SK-N-SH treated with all-trans-retinoic acid at 6 μM for 48 hours (cell line): Measurements from ENCODE around the gene RTN1.

Experiments
- ATAC-seq: fragments of 200-7000 bp; cut with Tn5 transposase; 3 replicates; pipeline ENCODE4 v1.9.1; 2020; ENCODE audit warnings: mild to moderate bottlenecking, moderate library complexity
- ARNTL ChIP-seq: fragments of 450-650 bp; formaldehyde crosslinking; IDR thresholded peaks from 2 replicates; pipeline ENCODE4 v1.5.0; 2020; ENCODE audit warnings: low read depth, mild to moderate bottlenecking, moderate library complexity, borderline replicate concordance
- BACH2 ChIP-seq: fragments of 250-450 bp; sonication (Bioruptor Pico); IDR thresholded peaks from 2 replicates; pipeline ENCODE4 v1.9.0; 2021; ENCODE audit warnings: mild to moderate bottlenecking, borderline replicate concordance
- CREB5 ChIP-seq: fragments of 250-450 bp; sonication (Bioruptor Pico); IDR thresholded peaks from 2 replicates; pipeline ENCODE4 v1.5.1; 2020; ENCODE audit warnings: low read depth, mild to moderate bottlenecking, moderate library complexity
- CSDC2 ChIP-seq: fragments of 250-450 bp; sonication (Bioruptor Pico); IDR thresholded peaks from 2 replicates; pipeline ENCODE4 v1.5.0; 2020; ENCODE audit warnings: mild to moderate bottlenecking, moderate library complexity
- CSRNP3 ChIP-seq: fragments of 250-450 bp; sonication (Bioruptor Pico); IDR thresholded peaks from 2 replicates; pipeline ENCODE4 v1.5.1; 2021; ENCODE audit warnings: mild to moderate bottlenecking, moderate library complexity
- ESRRG ChIP-seq: fragments of 250-450 bp; sonication (Bioruptor Pico); IDR thresholded peaks from 2 replicates; pipeline ENCODE4 v1.6.1; 2021; ENCODE audit warnings: mild to moderate bottlenecking
- GLIS3 ChIP-seq: fragments of 250-450 bp; sonication (Bioruptor Pico); IDR thresholded peaks from 2 replicates; pipeline ENCODE4 v1.5.0; 2020; ENCODE audit warnings: mild to moderate bottlenecking, moderate library complexity
- ISL1 ChIP-seq: fragments of 250-450 bp; sonication (Bioruptor Pico); IDR thresholded peaks from 2 replicates; pipeline ENCODE4 v2.1.2; 2022; ENCODE audit warnings: mild to moderate bottlenecking, moderate library complexity
- PATZ1 ChIP-seq: fragments of 250-450 bp; sonication (Bioruptor Pico); IDR thresholded peaks from 2 replicates; pipeline ENCODE4 v1.8.0; 2020; ENCODE audit warnings: mild to moderate bottlenecking, moderate library complexity, borderline replicate concordance
- RARB ChIP-seq: fragments of 250-450 bp; sonication (Bioruptor Pico); IDR thresholded peaks from 2 replicates; pipeline ENCODE4 v1.8.0; 2021; ENCODE audit warnings: mild to moderate bottlenecking, moderate library complexity
- SNAI2 ChIP-seq: fragments of 250-450 bp; sonication (Bioruptor Pico); IDR thresholded peaks from 2 replicates; pipeline ENCODE4 v1.5.0; 2020; ENCODE audit warnings: mild to moderate bottlenecking, moderate library complexity
- TCF4 ChIP-seq: fragments of 250-450 bp; sonication (Bioruptor Pico); IDR thresholded peaks from 2 replicates; pipeline ENCODE4 v1.8.0; 2021; ENCODE audit warnings: mild to moderate bottlenecking, moderate library complexity, borderline replicate concordance
- ZC3H10 ChIP-seq: fragments of 250-450 bp; sonication (Bioruptor Pico); IDR thresholded peaks from 2 replicates; pipeline ENCODE4 v1.5.1; 2021; ENCODE audit warnings: mild to moderate bottlenecking, moderate library complexity
- ZFP3 ChIP-seq: fragments of 250-450 bp; sonication (Bioruptor Pico); IDR thresholded peaks from 2 replicates; pipeline ENCODE4 v1.5.0; 2020; ENCODE audit warnings: mild to moderate bottlenecking, moderate library complexity
- ZFP30 ChIP-seq: fragments of 450-650 bp; formaldehyde crosslinking; IDR thresholded peaks from 2 replicates; pipeline ENCODE4 v1.5.0; 2022; ENCODE audit warnings: mild to moderate bottlenecking, moderate library complexity
- ZNF8 ChIP-seq: fragments of 450-650 bp; formaldehyde crosslinking; IDR thresholded peaks from 2 replicates; pipeline ENCODE4 v1.5.0; 2020; ENCODE audit warnings: mild to moderate bottlenecking, moderate library complexity
- TF ChIP-seq, protein P1 (sequence below): fragments of 250-450 bp; sonication (Bioruptor Pico); IDR thresholded peaks from 2 replicates; pipeline ENCODE4 v1.8.0; 2021; ENCODE audit warnings: low read depth, mild to moderate bottlenecking, moderate library complexity, borderline replicate concordance
- TF ChIP-seq, protein P2 (sequence below): fragments of 250-450 bp; sonication (Bioruptor Pico); IDR thresholded peaks from 2 replicates; pipeline ENCODE4 v1.5.0; 2020; ENCODE audit warnings: mild to moderate bottlenecking, moderate library complexity

Gene RTN1

GRCh38 chr14:59565087-59565486, 305.5 kb downstream of the RTN1 start:
- no peak for ATAC-seq

GRCh38 chr14:59564366-59564765, 306.2 kb downstream of the RTN1 start:
- TF ChIP-seq ESRRG (CRISPR knock-in tag) (no peak), ARNTL (CRISPR knock-in tag) (no peak), ZFP30 (no peak), CREB5 (CRISPR knock-in tag) (no peak), GLIS3 (CRISPR knock-in tag) (no peak), SNAI2 (CRISPR knock-in tag) (no peak), PATZ1 (CRISPR knock-in tag) (no peak), RARB (CRISPR knock-in tag) (no peak), ZC3H10 (CRISPR knock-in tag) (no peak)
- TF ChIP-seq, protein P1, sequence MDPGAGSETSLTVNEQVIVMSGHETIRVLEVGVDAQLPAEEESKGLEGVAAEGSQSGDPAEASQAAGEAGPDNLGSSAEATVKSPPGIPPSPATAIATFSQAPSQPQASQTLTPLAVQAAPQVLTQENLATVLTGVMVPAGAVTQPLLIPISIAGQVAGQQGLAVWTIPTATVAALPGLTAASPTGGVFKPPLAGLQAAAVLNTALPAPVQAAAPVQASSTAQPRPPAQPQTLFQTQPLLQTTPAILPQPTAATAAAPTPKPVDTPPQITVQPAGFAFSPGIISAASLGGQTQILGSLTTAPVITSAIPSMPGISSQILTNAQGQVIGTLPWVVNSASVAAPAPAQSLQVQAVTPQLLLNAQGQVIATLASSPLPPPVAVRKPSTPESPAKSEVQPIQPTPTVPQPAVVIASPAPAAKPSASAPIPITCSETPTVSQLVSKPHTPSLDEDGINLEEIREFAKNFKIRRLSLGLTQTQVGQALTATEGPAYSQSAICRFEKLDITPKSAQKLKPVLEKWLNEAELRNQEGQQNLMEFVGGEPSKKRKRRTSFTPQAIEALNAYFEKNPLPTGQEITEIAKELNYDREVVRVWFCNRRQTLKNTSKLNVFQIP (CRISPR knock-in tag): no peak
- TF ChIP-seq, protein P2, sequence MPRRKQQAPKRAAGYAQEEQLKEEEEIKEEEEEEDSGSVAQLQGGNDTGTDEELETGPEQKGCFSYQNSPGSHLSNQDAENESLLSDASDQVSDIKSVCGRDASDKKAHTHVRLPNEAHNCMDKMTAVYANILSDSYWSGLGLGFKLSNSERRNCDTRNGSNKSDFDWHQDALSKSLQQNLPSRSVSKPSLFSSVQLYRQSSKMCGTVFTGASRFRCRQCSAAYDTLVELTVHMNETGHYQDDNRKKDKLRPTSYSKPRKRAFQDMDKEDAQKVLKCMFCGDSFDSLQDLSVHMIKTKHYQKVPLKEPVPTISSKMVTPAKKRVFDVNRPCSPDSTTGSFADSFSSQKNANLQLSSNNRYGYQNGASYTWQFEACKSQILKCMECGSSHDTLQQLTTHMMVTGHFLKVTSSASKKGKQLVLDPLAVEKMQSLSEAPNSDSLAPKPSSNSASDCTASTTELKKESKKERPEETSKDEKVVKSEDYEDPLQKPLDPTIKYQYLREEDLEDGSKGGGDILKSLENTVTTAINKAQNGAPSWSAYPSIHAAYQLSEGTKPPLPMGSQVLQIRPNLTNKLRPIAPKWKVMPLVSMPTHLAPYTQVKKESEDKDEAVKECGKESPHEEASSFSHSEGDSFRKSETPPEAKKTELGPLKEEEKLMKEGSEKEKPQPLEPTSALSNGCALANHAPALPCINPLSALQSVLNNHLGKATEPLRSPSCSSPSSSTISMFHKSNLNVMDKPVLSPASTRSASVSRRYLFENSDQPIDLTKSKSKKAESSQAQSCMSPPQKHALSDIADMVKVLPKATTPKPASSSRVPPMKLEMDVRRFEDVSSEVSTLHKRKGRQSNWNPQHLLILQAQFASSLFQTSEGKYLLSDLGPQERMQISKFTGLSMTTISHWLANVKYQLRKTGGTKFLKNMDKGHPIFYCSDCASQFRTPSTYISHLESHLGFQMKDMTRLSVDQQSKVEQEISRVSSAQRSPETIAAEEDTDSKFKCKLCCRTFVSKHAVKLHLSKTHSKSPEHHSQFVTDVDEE (CRISPR knock-in tag): no peak
- ATAC-seq: no peak

More at GRCh38 chr14:59565087-59565486, 305.5 kb downstream of the RTN1 start:
- TF ChIP-seq CSRNP3: no peak
- no peak for TF ChIP-seq ISL1
- TF ChIP-seq RARB (CRISPR knock-in tag): no peak
- no peak for TF ChIP-seq ZNF8 (CRISPR knock-in tag)
- no peak for TF ChIP-seq ESRRG (CRISPR knock-in tag)
- TF ChIP-seq, protein P1 (CRISPR knock-in tag): no peak
- TF ChIP-seq ZFP30: no peak
- no peak for TF ChIP-seq ARNTL (CRISPR knock-in tag)
- no peak for TF ChIP-seq CSDC2 (CRISPR knock-in tag)
- TF ChIP-seq TCF4: no peak
- TF ChIP-seq ZFP3 (CRISPR knock-in tag): no peak

- TF ChIP-seq CSDC2 (CRISPR knock-in tag) (no peak), RARB (CRISPR knock-in tag) (no peak), BACH2 (CRISPR knock-in tag) (no peak), ZNF8 (CRISPR knock-in tag) (no peak), TCF4 (no peak), CSRNP3 (no peak), ESRRG (CRISPR knock-in tag) (no peak), ZFP30 (no peak), SNAI2 (CRISPR knock-in tag) (no peak)
- no peak for ATAC-seq
These were observed 323.3 kb downstream of the RTN1 start for GRCh38 chr14:59547310-59547709.
